Central memory CD4-positive, alpha-beta T cell (primary cell): ENCODE results near the gene CTIF.

Experiments
- DNase-seq: peaks from one replicate; pipeline ENCODE4 v3.0.0; 2022

Gene CTIF

GRCh38 chr18:48892146-48892855 is 353.5 kb downstream of the CTIF start:
- DNase-seq = no peak

- DNase-seq = no peak
Measured at GRCh38 chr18:48893061-48893607, 354.3 kb downstream of the CTIF start.

- no peak for DNase-seq
Measured at GRCh38 chr18:48893608-48894600, 355.1 kb downstream of the CTIF start.

GRCh38 chr18:48894799-48895346 is 356.0 kb downstream of the CTIF start:
- DNase-seq = no peak

- DNase-seq = no peak
Measured at GRCh38 chr18:48896326-48896874, 357.6 kb downstream of the CTIF start.

- no peak for DNase-seq
Measured at GRCh38 chr18:48896875-48897511, 358.2 kb downstream of the CTIF start.

- DNase-seq = no peak
Measured at GRCh38 chr18:48897531-48897930, 358.7 kb downstream of the CTIF start.

- no peak for DNase-seq
Measured at GRCh38 chr18:48898521-48898920, 359.7 kb downstream of the CTIF start.

- DNase-seq = no peak
Measured at GRCh38 chr18:48899558-48900174, 360.8 kb downstream of the CTIF start.

- DNase-seq = no peak
Measured at GRCh38 chr18:48900469-48900868, 361.6 kb downstream of the CTIF start.

- DNase-seq = no peak
Measured at GRCh38 chr18:48901145-48902022, 362.6 kb downstream of the CTIF start.

- DNase-seq = no peak
Measured at GRCh38 chr18:48902023-48902855, 363.4 kb downstream of the CTIF start.

GRCh38 chr18:48902856-48903601 is 364.2 kb downstream of the CTIF start:
- no peak for DNase-seq

GRCh38 chr18:48904091-48904490 is 365.3 kb downstream of the CTIF start:
- no peak for DNase-seq

GRCh38 chr18:48904847-48905394 is 366.1 kb downstream of the CTIF start:
- DNase-seq = no peak

- no peak for DNase-seq
Measured at GRCh38 chr18:48905513-48905912, 366.7 kb downstream of the CTIF start.

- DNase-seq = no peak
Measured at GRCh38 chr18:48908916-48909315, 370.1 kb downstream of the CTIF start.

GRCh38 chr18:48909721-48910120 is 370.9 kb downstream of the CTIF start:
- peak; percentile 28 for DNase-seq
